Fibroblast of lung (primary cell): ENCODE results near the gene CFAP410. TPM values are rescaled to one million over a fixed set of nuclear protein-coding genes. Genes with fewer than 3 reads are reported as not detected.

ENCODE experiments used
- DNase-seq, 2 donors: peaks; one replicate each; pipeline versions ENCODE4 v3.0.0 to v3.0.0-alpha.2; 2010; ENCODE audit warnings: low read depth in 2 of 2
- H2AFZ ChIP-seq: 2 replicates; pipeline ENCODE4 v1.5.1; 2012; ENCODE audit warnings: low read length, control low read depth, inconsistent platforms
- H3K27ac ChIP-seq: 2 replicates; pipeline ENCODE4 v1.5.1; 2011; ENCODE audit warnings: low read length, control low read depth; ENCODE audit not compliant: insufficient read depth
- H3K27me3 ChIP-seq: 2 replicates; pipeline ENCODE4 v1.5.1; 2011; ENCODE audit warnings: mild to moderate bottlenecking, low read length; ENCODE audit not compliant: control insufficient read depth, insufficient read depth
- H3K36me3 ChIP-seq: 2 replicates; pipeline ENCODE4 v1.5.1; 2011; ENCODE audit warnings: low read length; ENCODE audit not compliant: control insufficient read depth, insufficient read depth
- H3K4me1 ChIP-seq: 2 replicates; pipeline ENCODE4 v1.5.1; 2011; ENCODE audit warnings: low read length; ENCODE audit not compliant: control insufficient read depth, insufficient read depth; ENCODE audit errors: extremely low read depth
- H3K4me2 ChIP-seq: 2 replicates; pipeline ENCODE4 v1.5.1; 2011; ENCODE audit warnings: low read length, control low read depth; ENCODE audit not compliant: insufficient read depth; ENCODE audit errors: extremely low read depth
- H3K4me3 ChIP-seq, 4 experiments: fragments of 200-600 bp in 1 of 4; sonication (generic) in 1 of 4; replicated peaks in 1 of 4; 2 replicates each; pipeline ENCODE4 v1.5.1; 2011 to 2016; ENCODE audit warnings: low read length in 4 of 4, low read depth in 3 of 4, mild to moderate bottlenecking in 3 of 4, control low read depth in 2 of 4, inconsistent platforms in 1 of 4, mixed read lengths in 1 of 4; ENCODE audit not compliant: insufficient read depth in 1 of 4; ENCODE audit errors: control extremely low read depth in 1 of 4
- H3K79me2 ChIP-seq: 2 replicates; pipeline ENCODE4 v1.5.1; 2012; ENCODE audit warnings: mild to moderate bottlenecking, low read length, inconsistent platforms; ENCODE audit not compliant: control insufficient read depth, insufficient read depth
- H3K9ac ChIP-seq: 2 replicates; pipeline ENCODE4 v1.5.1; 2011; ENCODE audit warnings: mild to moderate bottlenecking, low read length, control low read depth; ENCODE audit not compliant: insufficient read depth
- H3K9me3 ChIP-seq: 2 replicates; pipeline ENCODE4 v1.5.1; 2012; ENCODE audit warnings: low read depth, low read length; ENCODE audit not compliant: control insufficient read depth, insufficient read depth
- H4K20me1 ChIP-seq: 2 replicates; pipeline ENCODE4 v1.5.1; 2011; ENCODE audit warnings: low read length; ENCODE audit not compliant: control insufficient read depth, insufficient read depth; ENCODE audit errors: extremely low read depth
- CTCF ChIP-seq, 2 donors: IDR thresholded peaks in 1 of 2; conservative IDR thresholded peaks in 1 of 2; 1 replicate in 1 of 2; 2 replicates in 1 of 2; pipeline ENCODE4 v1.5.1; 2011 to 2012; ENCODE audit warnings: low read length in 2 of 2, control low read depth in 1 of 2, inconsistent platforms in 1 of 2, low read depth in 1 of 2, mild to moderate bottlenecking in 1 of 2
- EZH2 ChIP-seq: IDR thresholded peaks from 2 replicates; pipeline ENCODE4 v1.5.1; 2012; ENCODE audit warnings: low read length, control low read depth, mild to moderate bottlenecking; ENCODE audit errors: missing control alignments
- polyA plus RNA-seq, 2 donors: library from polyadenylated mRNA; depleted of rRNA in 1 of 2; stranded (reverse) in 1 of 2; unstranded in 1 of 2; fragments of >200 nt; gene quantifications; 2 replicates each; pipeline ENCODE4 v1.2.1, GENCODE V29; 2011 to 2012; ENCODE audit warnings: missing spikeins in 1 of 2
- total RNA-seq: library from RNA; depleted of rRNA; stranded (reverse); fragments of >200 nt; gene quantifications from 2 replicates; pipeline ENCODE4 v1.2.1, GENCODE V29; 2014

The CFAP410 gene
- total and polyA plus RNA-seq, 2 donors (not counting 1 experiment from before 2014, with no cell fraction given) = 4.9 to 7.1 TPM

DNA sequence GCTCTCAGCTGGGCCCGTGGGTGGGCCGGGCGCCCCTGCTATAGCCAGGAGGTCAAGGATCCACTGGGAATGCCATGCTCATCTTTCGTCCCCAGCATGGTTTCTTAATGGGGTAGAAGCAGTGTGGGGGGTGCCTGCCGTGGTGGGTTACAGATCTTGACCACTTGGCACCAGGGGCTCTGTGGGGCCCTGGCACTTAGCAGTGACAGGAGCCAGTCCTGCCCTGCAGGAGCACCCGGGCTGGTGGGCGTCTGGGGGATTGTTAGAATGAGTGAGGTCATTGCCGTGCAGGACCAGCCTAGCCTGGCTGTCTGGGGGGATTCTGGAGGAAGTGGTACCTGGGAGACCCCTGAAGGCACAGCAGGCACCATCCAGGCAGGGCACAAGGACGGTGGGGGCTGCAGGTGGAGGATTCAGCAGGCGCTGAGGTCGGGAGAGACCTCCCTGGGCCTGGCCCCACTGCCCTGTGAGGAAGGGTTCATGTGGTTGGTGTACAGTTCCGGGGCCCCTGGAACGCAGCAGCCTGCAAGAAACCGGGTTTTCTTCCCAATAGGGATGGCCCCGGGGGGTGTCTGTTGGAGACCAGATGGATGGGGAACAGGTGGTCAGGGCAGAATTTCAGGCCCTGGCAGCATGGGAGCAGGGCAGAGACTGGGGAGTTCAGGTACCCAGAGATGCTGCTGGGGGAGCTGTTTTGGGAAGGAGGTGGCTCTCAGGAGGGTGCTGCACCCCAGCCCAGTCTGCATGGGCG lies 48.7 kb downstream of the CFAP410 start:
- no peak overlapping the region for H3K27ac ChIP-seq
- H3K4me3 ChIP-seq = no peak overlapping the region
- H3K27me3 ChIP-seq = no peaks in the 10 kb centered on the region
- no peaks in the 10 kb centered on the region for H4K20me1 ChIP-seq
- no peak overlapping the region for H2AFZ ChIP-seq
- H3K36me3 ChIP-seq = no peaks in the 10 kb centered on the region
- no peak overlapping the region for H3K4me2 ChIP-seq
- no peaks in the 10 kb centered on the region for H3K9me3 ChIP-seq
- DNase-seq = no peak
- no peaks in the 10 kb centered on the region for H3K4me1 ChIP-seq
- no peak overlapping the region for H3K9ac ChIP-seq
- no peaks in the 10 kb centered on the region for H3K79me2 ChIP-seq
- TF ChIP-seq CTCF (conservative IDR thresholded peaks at IDR 0.05 in 1 of 2, IDR thresholded peaks at IDR 0.05 in 1 of 2; ENCODE audit: low read depth in 1 of 2, low read length in 2 of 2) (no peak), EZH2 (no peak)

GRCh38 chr21:44289381-44290010 lies 49.7 kb downstream of the CFAP410 start:
- Histone ChIP-seq H2AFZ (no peak overlapping the region), H3K9me3 (no peaks in the 10 kb centered on the region), H3K79me2 (no peaks in the 10 kb centered on the region), H3K4me2 (no peak overlapping the region), H3K27ac (no peak overlapping the region), H3K4me3 (no peak overlapping the region), H3K4me1 (no peaks in the 10 kb centered on the region), H3K36me3 (no peaks in the 10 kb centered on the region), H3K9ac (no peak overlapping the region), H3K27me3 (no peaks in the 10 kb centered on the region), H4K20me1 (no peaks in the 10 kb centered on the region)
- no peak for DNase-seq
- TF ChIP-seq CTCF (conservative IDR thresholded peaks at IDR 0.05 in 1 of 2, IDR thresholded peaks at IDR 0.05 in 1 of 2; ENCODE audit: low read depth in 1 of 2, low read length in 2 of 2) = no peak
- no peak for TF ChIP-seq EZH2

DNA sequence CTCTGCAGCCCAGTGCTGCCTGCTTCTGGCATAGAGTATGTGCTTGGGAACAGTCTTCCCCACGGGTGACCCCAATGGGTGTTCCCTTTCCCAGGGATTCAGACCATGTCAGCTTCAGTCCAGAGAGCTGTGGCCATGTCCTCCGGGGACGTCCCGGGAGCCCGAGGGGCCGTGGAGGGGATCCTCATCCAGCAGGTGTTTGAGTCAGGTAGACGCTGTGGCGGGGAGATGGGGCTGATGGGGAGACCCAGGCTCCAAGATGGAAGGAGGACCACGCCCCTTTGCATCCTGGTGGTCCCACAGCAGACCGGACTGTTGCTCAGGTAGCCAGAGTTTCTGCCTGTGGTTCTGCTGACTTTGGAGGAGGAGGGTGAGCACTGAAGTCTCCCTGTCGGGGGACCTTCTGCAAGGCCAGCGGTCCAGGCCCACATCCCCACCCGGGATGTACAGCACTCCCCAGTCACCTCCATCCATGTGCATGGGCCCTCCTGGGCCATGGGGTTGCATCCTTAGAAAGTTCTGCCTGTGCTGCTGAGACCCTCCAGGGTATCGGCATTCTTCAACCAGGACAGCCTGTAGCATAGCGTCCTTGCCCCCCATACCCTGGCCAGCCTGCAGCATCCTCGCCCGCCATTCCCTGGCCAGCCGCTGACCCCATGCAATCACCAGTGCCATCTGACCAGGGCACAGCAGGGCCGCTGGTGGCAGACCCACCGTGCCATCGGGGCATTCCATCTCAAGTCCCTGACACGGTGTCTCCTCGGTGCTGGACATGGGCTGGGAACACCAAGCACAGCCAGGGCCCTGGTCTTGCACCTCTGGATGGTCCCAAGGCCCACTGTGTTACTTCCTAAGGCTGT lies 50.7 kb downstream of the CFAP410 start:
- H3K9me3 ChIP-seq = no peaks in the 10 kb centered on the region
- no peak for DNase-seq
- H3K4me2 ChIP-seq = no peak overlapping the region
- no peak overlapping the region for H3K4me3 ChIP-seq
- H3K4me1 ChIP-seq = no peaks in the 10 kb centered on the region
- H3K27ac ChIP-seq = no peak overlapping the region
- H3K36me3 ChIP-seq = no peaks in the 10 kb centered on the region
- H2AFZ ChIP-seq = no peak overlapping the region
- H4K20me1 ChIP-seq = no peaks in the 10 kb centered on the region
- no peak for TF ChIP-seq CTCF (conservative IDR thresholded peaks at IDR 0.05 in 1 of 2, IDR thresholded peaks at IDR 0.05 in 1 of 2; ENCODE audit: low read depth in 1 of 2, low read length in 2 of 2)
- no peak for TF ChIP-seq EZH2
- H3K27me3 ChIP-seq = no peaks in the 10 kb centered on the region
- no peaks in the 10 kb centered on the region for H3K79me2 ChIP-seq
- H3K9ac ChIP-seq = no peak overlapping the region
